ENCODE data around the gene PAPOLG. TPM values are rescaled to one million over a fixed set of nuclear protein-coding genes. Genes with fewer than 3 reads are reported as not detected.

The PAPOLG gene
- total and polyA plus RNA-seq, 2 of the 13 experiments (the other 11 are each of a cell fraction or from before 2014, with no cell fraction given) = 10.1 to 10.4 TPM

DNA sequence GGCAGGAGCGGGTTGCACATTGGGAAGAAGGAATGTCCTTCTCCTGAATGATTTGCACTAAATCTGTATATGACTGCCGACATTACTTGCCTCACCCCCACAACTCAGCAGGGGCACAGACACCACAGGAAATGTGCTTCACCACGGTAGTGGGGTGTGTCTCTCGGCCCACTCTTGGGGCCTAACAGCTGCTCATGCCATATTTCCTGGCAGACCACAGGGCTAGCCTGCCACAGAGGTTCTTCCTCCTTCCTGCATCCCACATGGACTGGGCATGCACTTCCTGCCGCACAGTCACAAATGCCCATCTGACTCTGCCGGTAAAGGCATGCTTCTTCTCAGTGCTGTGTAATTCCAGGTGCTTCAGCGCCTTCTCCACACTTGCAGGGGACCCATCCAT, 10.3 kb upstream of the PAPOLG start:
- FAIRE-seq (no peak), DNase-seq (ENCODE audit: low spot score) (no peak), ATAC-seq (peak; percentile 52)
- no peaks in the 10 kb centered on the region for H3K79me2 ChIP-seq (ENCODE audit: insufficient read depth, low read length)
- H3K4me3 ChIP-seq (replicated peaks in 1 of 3; ENCODE audit: insufficient read depth in 1 of 3, low read depth in 2 of 3, low read length in 3 of 3) = no peak overlapping the region
- no peaks in the 10 kb centered on the region for H4K20me1 ChIP-seq (ENCODE audit: insufficient read depth, low read length)
- no peaks in the 10 kb centered on the region for H3K36me3 ChIP-seq (replicated peaks in 1 of 2; ENCODE audit: control insufficient read depth in 1 of 2, insufficient read depth in 2 of 2, low read length in 2 of 2)
- in situ Hi-C loops (cut with HindIII; ENCODE audit: extremely low pct_ligation_motif_present, low pct_unique_long_range_greater_than_20kb) (no loop called here), intact Hi-C loops (cut with micrococcal nuclease; ENCODE audit: unreplicated experiment) (no loop called here)
- H3K9ac ChIP-seq (ENCODE audit: insufficient read depth, low read depth, low read length) = no peak overlapping the region
- CTCF ChIA-PET (ENCODE audit: low intra/inter-chr PET ratio, low total read pairs) = no interaction called here
- no TSS peak for BruUV-seq (replicated peaks)
- H2AFZ ChIP-seq (ENCODE audit: low read length) = no peak overlapping the region
- no peaks in the 10 kb centered on the region for H3K9me3 ChIP-seq (ENCODE audit: low read length)
- H3K27ac ChIP-seq (ENCODE audit: extremely low read length, insufficient read depth, low read length) = no peak overlapping the region
- peak overlapping the region; percentile 38 for H3K4me2 ChIP-seq (ENCODE audit: low read depth, low read length)
- WGBS (ENCODE audit: low lambda C conversion rate) = 46% methylated on average over 7 of the region's 7 CpGs
- POLR2A ChIA-PET = interaction anchor here (2.5 kb wide), 1 partner anchor 10 kb away, joined by 7 read pairs; the partner anchor contains the start of gene PAPOLG
- H3K4me1 ChIP-seq (ENCODE audit: insufficient read depth, low read length) = 0 out of 2 replicates have a peak, but pooled peaks cover 10% of the 10 kb centered on the region
- peaks cover 0 to 42% of the 10 kb centered on the region in 2 experiments for H3K27me3 ChIP-seq (ENCODE audit: control insufficient read depth in 1 of 2, insufficient read depth in 2 of 2, low read length in 2 of 2)
- TF ChIP-seq, protein P1, sequence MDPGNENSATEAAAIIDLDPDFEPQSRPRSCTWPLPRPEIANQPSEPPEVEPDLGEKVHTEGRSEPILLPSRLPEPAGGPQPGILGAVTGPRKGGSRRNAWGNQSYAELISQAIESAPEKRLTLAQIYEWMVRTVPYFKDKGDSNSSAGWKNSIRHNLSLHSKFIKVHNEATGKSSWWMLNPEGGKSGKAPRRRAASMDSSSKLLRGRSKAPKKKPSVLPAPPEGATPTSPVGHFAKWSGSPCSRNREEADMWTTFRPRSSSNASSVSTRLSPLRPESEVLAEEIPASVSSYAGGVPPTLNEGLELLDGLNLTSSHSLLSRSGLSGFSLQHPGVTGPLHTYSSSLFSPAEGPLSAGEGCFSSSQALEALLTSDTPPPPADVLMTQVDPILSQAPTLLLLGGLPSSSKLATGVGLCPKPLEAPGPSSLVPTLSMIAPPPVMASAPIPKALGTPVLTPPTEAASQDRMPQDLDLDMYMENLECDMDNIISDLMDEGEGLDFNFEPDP (CRISPR knock-in tag; conservative IDR thresholded peaks at IDR 0.05) = 0 out of 2 replicates have a peak, but pooled peaks have one; percentile 36
- TF ChIP-seq ZNF350 (CRISPR knock-in tag; IDR thresholded peaks at IDR 0.05; ENCODE audit: borderline replicate concordance, low read depth) = no peak
- TF ChIP-seq NR3C1 (CRISPR knock-in tag; IDR thresholded peaks at IDR 0.05) = no peak
- no peak for TF ChIP-seq NCOA1 (CRISPR knock-in tag; IDR thresholded peaks at IDR 0.05)
- TF ChIP-seq, protein P2, sequence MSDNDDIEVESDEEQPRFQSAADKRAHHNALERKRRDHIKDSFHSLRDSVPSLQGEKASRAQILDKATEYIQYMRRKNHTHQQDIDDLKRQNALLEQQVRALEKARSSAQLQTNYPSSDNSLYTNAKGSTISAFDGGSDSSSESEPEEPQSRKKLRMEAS (IDR thresholded peaks at IDR 0.05) = peak; percentile 34; the same call in 1 of the 2 replicates
- TF ChIP-seq, protein P3, sequence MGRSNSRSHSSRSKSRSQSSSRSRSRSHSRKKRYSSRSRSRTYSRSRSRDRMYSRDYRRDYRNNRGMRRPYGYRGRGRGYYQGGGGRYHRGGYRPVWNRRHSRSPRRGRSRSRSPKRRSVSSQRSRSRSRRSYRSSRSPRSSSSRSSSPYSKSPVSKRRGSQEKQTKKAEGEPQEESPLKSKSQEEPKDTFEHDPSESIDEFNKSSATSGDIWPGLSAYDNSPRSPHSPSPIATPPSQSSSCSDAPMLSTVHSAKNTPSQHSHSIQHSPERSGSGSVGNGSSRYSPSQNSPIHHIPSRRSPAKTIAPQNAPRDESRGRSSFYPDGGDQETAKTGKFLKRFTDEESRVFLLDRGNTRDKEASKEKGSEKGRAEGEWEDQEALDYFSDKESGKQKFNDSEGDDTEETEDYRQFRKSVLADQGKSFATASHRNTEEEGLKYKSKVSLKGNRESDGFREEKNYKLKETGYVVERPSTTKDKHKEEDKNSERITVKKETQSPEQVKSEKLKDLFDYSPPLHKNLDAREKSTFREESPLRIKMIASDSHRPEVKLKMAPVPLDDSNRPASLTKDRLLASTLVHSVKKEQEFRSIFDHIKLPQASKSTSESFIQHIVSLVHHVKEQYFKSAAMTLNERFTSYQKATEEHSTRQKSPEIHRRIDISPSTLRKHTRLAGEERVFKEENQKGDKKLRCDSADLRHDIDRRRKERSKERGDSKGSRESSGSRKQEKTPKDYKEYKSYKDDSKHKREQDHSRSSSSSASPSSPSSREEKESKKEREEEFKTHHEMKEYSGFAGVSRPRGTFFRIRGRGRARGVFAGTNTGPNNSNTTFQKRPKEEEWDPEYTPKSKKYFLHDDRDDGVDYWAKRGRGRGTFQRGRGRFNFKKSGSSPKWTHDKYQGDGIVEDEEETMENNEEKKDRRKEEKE (IDR thresholded peaks at IDR 0.05) = no peak
- TF ChIP-seq NFE2 (CRISPR knock-in tag; IDR thresholded peaks at IDR 0.05) = no peak
- no peak for TF ChIP-seq SRSF4 (IDR thresholded peaks at IDR 0.05; ENCODE audit: low read depth, low read length, poor library complexity, severe bottlenecking)
- TF ChIP-seq, protein P4, sequence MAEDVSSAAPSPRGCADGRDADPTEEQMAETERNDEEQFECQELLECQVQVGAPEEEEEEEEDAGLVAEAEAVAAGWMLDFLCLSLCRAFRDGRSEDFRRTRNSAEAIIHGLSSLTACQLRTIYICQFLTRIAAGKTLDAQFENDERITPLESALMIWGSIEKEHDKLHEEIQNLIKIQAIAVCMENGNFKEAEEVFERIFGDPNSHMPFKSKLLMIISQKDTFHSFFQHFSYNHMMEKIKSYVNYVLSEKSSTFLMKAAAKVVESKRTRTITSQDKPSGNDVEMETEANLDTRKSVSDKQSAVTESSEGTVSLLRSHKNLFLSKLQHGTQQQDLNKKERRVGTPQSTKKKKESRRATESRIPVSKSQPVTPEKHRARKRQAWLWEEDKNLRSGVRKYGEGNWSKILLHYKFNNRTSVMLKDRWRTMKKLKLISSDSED (CRISPR knock-in tag; IDR thresholded peaks at IDR 0.05) = no peak
- no peak for TF ChIP-seq ZNF616 (CRISPR knock-in tag; IDR thresholded peaks at IDR 0.05; ENCODE audit: low read depth)
- TF ChIP-seq, protein P5, sequence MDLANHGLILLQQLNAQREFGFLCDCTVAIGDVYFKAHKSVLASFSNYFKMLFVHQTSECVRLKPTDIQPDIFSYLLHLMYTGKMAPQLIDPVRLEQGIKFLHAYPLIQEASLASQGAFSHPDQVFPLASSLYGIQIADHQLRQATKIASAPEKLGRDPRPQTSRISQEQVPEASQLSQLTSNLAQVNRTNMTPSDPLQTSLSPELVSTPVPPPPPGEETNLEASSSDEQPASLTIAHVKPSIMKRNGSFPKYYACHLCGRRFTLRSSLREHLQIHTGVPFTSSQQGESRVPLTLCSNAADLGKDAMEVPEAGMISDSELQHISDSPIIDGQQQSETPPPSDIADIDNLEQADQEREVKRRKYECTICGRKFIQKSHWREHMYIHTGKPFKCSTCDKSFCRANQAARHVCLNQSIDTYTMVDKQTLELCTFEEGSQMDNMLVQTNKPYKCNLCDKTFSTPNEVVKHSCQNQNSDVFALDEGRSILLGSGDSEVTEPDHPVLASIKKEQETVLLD (CRISPR knock-in tag; IDR thresholded peaks at IDR 0.05; ENCODE audit: low read depth) = no peak
- TF ChIP-seq SALL1 (CRISPR knock-in tag; IDR thresholded peaks at IDR 0.05) = no peak
- no peak for TF ChIP-seq PAX8 (CRISPR knock-in tag; IDR thresholded peaks at IDR 0.05; ENCODE audit: borderline replicate concordance)
- TF ChIP-seq KLF13 (CRISPR knock-in tag; IDR thresholded peaks at IDR 0.05) = peak; percentile 82; the same call in 1 of the 2 replicates
- no peak for TF ChIP-seq NR1H2 (CRISPR knock-in tag; IDR thresholded peaks at IDR 0.05; ENCODE audit: borderline replicate concordance, low read depth)

Measured in HepG2 (cell line).